ENCODE data around the gene HECW1. TPM values are rescaled to one million over a fixed set of nuclear protein-coding genes. Genes with fewer than 3 reads are reported as not detected.

HECW1 gene
- total RNA-seq, 1 donor from 2014 or later: not detected

DNA sequence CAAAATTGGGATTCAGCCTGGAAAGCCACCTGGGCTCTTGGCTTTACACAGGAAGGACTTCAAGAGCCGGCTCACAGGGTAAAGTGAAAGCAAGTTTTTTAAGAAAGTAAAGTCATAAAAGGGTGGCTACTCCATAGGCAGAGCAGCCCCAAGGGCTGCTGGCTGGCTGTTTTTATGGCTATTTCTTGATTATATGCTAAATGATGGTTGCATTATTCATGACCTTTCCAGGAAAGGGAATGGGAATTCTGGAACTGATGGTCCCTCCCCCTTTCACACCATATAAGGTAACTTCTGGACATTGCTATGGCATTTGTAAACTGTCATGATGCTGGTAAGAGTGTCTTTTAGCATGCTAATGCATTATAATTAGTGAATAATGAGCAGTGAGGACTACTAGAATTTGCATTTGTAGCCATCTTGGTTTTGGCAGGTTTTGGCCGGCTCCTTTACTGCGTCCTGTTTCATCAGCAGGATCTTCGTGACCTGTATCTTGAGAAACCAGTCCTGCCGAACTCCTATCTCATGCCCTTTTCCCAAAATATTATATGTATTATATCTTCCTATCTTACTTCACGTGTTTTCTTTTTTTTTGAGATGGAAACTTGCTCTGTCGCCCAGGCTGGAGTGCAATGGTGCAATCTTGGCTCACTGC is 80.5 kb downstream of the HECW1 start:
- ATAC-seq (ENCODE audit: low read depth) (no peak), DNase-seq (no peak)
- intact Hi-C loops (cut with micrococcal nuclease): no loop called here
- Mint-ChIP-seq H3K27ac (no peak overlapping the region), H3K4me1 (no peaks in the 10 kb centered on the region), H3K36me3 (ENCODE audit: low read depth) (no peaks in the 10 kb centered on the region), H3K27me3 (peaks cover 4% of the 10 kb centered on the region), H3K9me3 (no peaks in the 10 kb centered on the region), H3K4me3 (no peak overlapping the region)
- CTCF ChIA-PET: interaction anchor here (0.6 kb wide), 1 partner anchor 55 kb away, joined by 3 read pairs; no protein-coding TSS in a partner anchor
- TF ChIP-seq, protein P1, sequence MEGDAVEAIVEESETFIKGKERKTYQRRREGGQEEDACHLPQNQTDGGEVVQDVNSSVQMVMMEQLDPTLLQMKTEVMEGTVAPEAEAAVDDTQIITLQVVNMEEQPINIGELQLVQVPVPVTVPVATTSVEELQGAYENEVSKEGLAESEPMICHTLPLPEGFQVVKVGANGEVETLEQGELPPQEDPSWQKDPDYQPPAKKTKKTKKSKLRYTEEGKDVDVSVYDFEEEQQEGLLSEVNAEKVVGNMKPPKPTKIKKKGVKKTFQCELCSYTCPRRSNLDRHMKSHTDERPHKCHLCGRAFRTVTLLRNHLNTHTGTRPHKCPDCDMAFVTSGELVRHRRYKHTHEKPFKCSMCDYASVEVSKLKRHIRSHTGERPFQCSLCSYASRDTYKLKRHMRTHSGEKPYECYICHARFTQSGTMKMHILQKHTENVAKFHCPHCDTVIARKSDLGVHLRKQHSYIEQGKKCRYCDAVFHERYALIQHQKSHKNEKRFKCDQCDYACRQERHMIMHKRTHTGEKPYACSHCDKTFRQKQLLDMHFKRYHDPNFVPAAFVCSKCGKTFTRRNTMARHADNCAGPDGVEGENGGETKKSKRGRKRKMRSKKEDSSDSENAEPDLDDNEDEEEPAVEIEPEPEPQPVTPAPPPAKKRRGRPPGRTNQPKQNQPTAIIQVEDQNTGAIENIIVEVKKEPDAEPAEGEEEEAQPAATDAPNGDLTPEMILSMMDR (IDR thresholded peaks at IDR 0.05): no peak
- POLR2A ChIA-PET: no interaction called here

DNA sequence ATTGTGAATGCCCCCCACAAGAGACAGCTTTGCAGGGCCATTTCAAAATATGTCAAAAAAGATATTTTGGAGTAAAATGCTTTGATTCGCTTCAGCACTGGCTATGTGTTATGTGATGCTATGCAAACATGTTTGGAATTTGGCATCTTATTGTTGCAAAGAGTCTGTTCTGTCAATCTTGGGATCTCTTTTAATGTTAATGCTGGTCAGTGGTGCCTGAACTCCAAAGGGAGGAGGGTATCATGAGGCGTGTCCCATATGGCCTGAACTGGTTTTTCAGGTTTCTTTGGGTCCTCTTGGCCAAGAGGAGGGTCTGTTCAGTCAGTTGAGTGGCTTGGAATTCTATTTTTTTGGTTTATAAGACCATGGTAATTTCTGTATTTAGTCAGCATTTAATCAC is 81.4 kb downstream of the HECW1 start:
- DNase-seq (no peak), ATAC-seq (ENCODE audit: low read depth) (no peak)
- Mint-ChIP-seq H3K36me3 (ENCODE audit: low read depth) (no peaks in the 10 kb centered on the region), H3K27ac (no peak overlapping the region), H3K27me3 (no peaks in the 10 kb centered on the region), H3K4me1 (no peaks in the 10 kb centered on the region), H3K4me3 (no peak overlapping the region), H3K9me3 (no peaks in the 10 kb centered on the region)
- POLR2A ChIA-PET: no interaction called here
- intact Hi-C loops (cut with micrococcal nuclease): no loop called here
- CTCF ChIA-PET: interaction anchor here (0.6 kb wide), 1 partner anchor 56 kb away, joined by 3 read pairs; no protein-coding TSS in a partner anchor
- TF ChIP-seq, protein P1 (IDR thresholded peaks at IDR 0.05): no peak

DNA sequence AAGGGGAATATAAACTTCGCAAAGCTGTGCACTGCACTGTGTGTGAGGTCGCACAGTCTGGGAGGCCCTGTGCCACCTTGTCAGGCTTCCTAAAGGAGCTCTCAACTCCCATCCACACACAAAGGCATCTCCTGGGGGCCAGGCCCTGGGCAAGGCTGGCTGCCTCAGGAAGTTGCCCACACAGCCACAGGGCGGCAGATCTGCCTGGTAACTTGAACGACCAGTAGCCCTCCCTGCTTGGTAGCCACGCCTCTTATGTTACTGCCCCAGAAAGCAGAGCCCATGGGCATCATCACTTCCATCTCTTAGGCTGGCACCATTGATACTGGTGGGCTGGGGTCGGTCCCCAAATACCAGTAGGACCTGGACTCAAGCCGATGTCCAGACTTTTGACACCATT is 82.8 kb downstream of the HECW1 start:
- CTCF ChIA-PET: no interaction called here
- TF ChIP-seq, protein P1 (IDR thresholded peaks at IDR 0.05): no peak
- no peak for DNase-seq
- intact Hi-C loops (cut with micrococcal nuclease): no loop called here
- no peaks in the 10 kb centered on the region for H3K36me3 Mint-ChIP-seq (ENCODE audit: low read depth)
- H3K27ac Mint-ChIP-seq: no peak overlapping the region
- no peaks in the 10 kb centered on the region for H3K4me1 Mint-ChIP-seq
- no peaks in the 10 kb centered on the region for H3K9me3 Mint-ChIP-seq
- POLR2A ChIA-PET: no interaction called here
- no peaks in the 10 kb centered on the region for H3K27me3 Mint-ChIP-seq
- no peak for ATAC-seq (ENCODE audit: low read depth)
- H3K4me3 Mint-ChIP-seq: no peak overlapping the region

DNA sequence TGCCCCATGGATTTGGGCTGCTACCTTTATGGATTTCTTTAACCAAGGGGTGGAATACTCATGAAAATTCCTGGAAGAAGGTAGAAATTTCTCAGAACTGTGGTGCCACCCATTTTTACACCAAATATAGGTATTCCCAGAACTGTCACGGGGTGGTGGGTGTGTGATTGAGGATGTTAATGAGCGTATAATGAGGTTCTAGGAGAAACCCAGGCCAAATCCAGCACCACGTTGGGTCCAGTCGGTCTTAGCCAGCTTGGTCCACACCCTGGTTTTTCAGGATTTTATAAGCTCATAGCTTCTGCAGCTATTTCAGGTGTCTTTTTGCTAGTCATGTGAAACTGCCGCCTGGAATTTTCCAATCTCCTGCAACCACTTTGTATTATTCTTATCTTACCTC is 83.3 kb downstream of the HECW1 start:
- Mint-ChIP-seq H3K4me3 (no peak overlapping the region), H3K36me3 (ENCODE audit: low read depth) (no peaks in the 10 kb centered on the region), H3K4me1 (no peaks in the 10 kb centered on the region), H3K9me3 (no peaks in the 10 kb centered on the region), H3K27ac (no peak overlapping the region), H3K27me3 (no peaks in the 10 kb centered on the region)
- CTCF ChIA-PET: no interaction called here
- TF ChIP-seq, protein P1 (IDR thresholded peaks at IDR 0.05): no peak
- DNase-seq: no peak
- POLR2A ChIA-PET: no interaction called here
- no peak for ATAC-seq (ENCODE audit: low read depth)
- intact Hi-C loops (cut with micrococcal nuclease): no loop called here

DNA sequence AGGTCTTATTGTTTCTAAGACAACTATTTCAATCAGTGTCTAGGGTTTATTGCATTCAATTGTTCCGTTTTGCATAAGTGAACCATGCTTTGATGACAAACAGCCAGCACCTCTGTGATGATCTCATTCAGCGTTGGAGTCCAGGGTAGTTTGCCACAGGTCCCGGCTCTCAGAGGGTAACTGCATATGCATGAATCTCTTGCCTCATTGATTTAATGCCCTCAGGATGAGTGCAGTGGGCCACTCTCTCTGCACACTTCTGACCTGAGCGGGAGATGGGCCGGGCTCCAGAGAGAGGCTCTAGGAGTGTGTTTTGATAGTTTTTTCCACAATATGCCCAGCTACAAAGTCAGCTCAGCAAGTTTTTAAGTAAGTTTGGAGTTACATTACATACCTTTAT is 83.9 kb downstream of the HECW1 start:
- ATAC-seq (ENCODE audit: low read depth) (no peak), DNase-seq (no peak)
- no peaks in the 10 kb centered on the region for H3K36me3 Mint-ChIP-seq (ENCODE audit: low read depth)
- no peak overlapping the region for H3K27ac Mint-ChIP-seq
- no peaks in the 10 kb centered on the region for H3K27me3 Mint-ChIP-seq
- H3K4me1 Mint-ChIP-seq: no peaks in the 10 kb centered on the region
- no peak overlapping the region for H3K4me3 Mint-ChIP-seq
- no peaks in the 10 kb centered on the region for H3K9me3 Mint-ChIP-seq
- intact Hi-C loops (cut with micrococcal nuclease): no loop called here
- CTCF ChIA-PET: no interaction called here
- TF ChIP-seq, protein P1 (IDR thresholded peaks at IDR 0.05): no peak
- POLR2A ChIA-PET: no interaction called here
